SK-N-SH treated with all-trans-retinoic acid at 6 μM for 48 hours (cell line): ENCODE measurements around the gene IFI27.

Experiments
- ARNTL ChIP-seq: fragments of 450-650 bp; formaldehyde crosslinking; IDR thresholded peaks from 2 replicates; pipeline ENCODE4 v1.5.0; 2020; ENCODE audit warnings: low read depth, mild to moderate bottlenecking, moderate library complexity, borderline replicate concordance
- CSDC2 ChIP-seq: fragments of 250-450 bp; sonication (Bioruptor Pico); IDR thresholded peaks from 2 replicates; pipeline ENCODE4 v1.5.0; 2020; ENCODE audit warnings: mild to moderate bottlenecking, moderate library complexity
- ISL1 ChIP-seq: fragments of 250-450 bp; sonication (Bioruptor Pico); IDR thresholded peaks from 2 replicates; pipeline ENCODE4 v2.1.2; 2022; ENCODE audit warnings: mild to moderate bottlenecking, moderate library complexity
- OSR1 ChIP-seq: fragments of 250-450 bp; sonication (Bioruptor Pico); IDR thresholded peaks from 2 replicates; pipeline ENCODE4 v1.8.0; 2022; ENCODE audit warnings: moderate library complexity, mild to moderate bottlenecking, inconsistent platforms
- PPARA ChIP-seq: fragments of 250-450 bp; sonication (Bioruptor Pico); IDR thresholded peaks from 2 replicates; pipeline ENCODE4 v1.5.0; 2020; ENCODE audit warnings: mild to moderate bottlenecking, borderline replicate concordance
- ZFP30 ChIP-seq: fragments of 450-650 bp; formaldehyde crosslinking; IDR thresholded peaks from 2 replicates; pipeline ENCODE4 v1.5.0; 2022; ENCODE audit warnings: mild to moderate bottlenecking, moderate library complexity
- ZNF565 ChIP-seq: fragments of 450-650 bp; formaldehyde crosslinking; conservative IDR thresholded peaks from 2 replicates; pipeline ENCODE4 v1.5.0; 2020; ENCODE audit warnings: low read depth, mild to moderate bottlenecking, moderate library complexity
- TF ChIP-seq, protein P1 (sequence below): fragments of 250-450 bp; sonication (Bioruptor Pico); IDR thresholded peaks from 2 replicates; pipeline ENCODE4 v1.5.1; 2020; ENCODE audit warnings: low read depth, mild to moderate bottlenecking, moderate library complexity

DNA sequence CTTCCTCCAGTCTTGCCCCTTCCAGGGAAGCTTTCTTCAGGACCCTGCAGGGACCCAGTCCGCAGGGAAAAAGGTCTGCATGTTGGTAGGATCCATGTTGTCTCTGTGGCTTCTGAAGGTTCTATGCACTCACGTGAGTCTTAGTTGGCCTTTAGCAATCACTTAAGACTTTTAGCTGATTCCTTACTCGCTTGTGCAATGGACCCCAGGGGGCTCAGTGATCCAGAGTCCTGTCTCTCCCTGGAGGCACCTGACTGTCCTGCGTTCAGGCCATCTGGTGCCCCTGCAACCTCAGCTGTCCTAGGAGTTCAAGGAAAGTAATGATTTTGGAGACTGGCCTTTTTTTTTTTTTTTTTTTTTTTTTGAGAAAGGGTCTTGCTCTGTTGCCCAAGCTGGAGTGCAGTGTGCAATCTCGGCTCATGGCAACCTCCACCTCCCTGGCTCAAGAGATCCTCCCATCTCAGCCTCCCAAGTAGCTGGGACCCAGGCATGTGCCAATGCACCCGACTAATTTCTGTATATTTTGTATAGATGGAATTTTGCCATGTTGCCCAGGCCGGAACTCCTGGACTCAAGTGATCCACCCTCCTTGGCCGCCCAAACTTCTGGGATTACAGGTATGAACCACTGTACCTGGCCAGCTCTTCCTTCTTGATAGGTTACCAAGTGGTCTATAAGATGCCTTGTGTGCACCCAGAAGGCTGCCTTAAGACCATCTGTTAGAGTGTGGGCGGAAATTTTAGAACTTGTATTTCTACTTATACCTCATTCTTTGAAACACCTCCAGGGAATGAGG lies 14.2 kb downstream of the IFI27 start:
- TF ChIP-seq ISL1 (CRISPR knock-in tag), result no peak
- no peak for TF ChIP-seq PPARA
- no peak for TF ChIP-seq CSDC2 (CRISPR knock-in tag)
- no peak for TF ChIP-seq OSR1 (CRISPR knock-in tag)
- TF ChIP-seq, protein P1, sequence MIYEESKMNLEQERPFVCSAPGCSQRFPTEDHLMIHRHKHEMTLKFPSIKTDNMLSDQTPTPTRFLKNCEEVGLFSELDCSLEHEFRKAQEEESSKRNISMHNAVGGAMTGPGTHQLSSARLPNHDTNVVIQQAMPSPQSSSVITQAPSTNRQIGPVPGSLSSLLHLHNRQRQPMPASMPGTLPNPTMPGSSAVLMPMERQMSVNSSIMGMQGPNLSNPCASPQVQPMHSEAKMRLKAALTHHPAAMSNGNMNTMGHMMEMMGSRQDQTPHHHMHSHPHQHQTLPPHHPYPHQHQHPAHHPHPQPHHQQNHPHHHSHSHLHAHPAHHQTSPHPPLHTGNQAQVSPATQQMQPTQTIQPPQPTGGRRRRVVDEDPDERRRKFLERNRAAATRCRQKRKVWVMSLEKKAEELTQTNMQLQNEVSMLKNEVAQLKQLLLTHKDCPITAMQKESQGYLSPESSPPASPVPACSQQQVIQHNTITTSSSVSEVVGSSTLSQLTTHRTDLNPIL (CRISPR knock-in tag), result no peak
- TF ChIP-seq ARNTL (CRISPR knock-in tag), result no peak
- TF ChIP-seq ZNF565 (CRISPR knock-in tag), result no peak
- no peak for TF ChIP-seq ZFP30 (CRISPR knock-in tag)
